AG04449 (cell line): ENCODE measurements around the gene AGPAT4.

Experiments
- CTCF ChIA-PET: fragments of 350-600 bp; formaldehyde crosslinking; extraction: SDS; loops from one replicate; lab custom pipeline; 2021; ENCODE audit warnings: antibody characterized with exemption; lab: Yijun Ruan, JAX
- POLR2A ChIA-PET: fragments of 400-600, 350-600 bp; formaldehyde crosslinking; extraction: SDS; loops from one replicate; lab custom pipeline; 2020; ENCODE audit warnings: antibody characterized with exemption, inconsistent platforms; lab: Yijun Ruan, JAX
- DNase-seq: peaks from one replicate; pipeline ENCODE4 v3.0.0-alpha.2; 2010; ENCODE audit warnings: low read depth, low spot score
- H3K4me3 ChIP-seq: 2 replicates; pipeline ENCODE4 v1.5.1; 2011; ENCODE audit warnings: low read depth, mild to moderate bottlenecking, control low read depth, low read length
- CTCF ChIP-seq: IDR thresholded peaks from one replicate; pipeline ENCODE4 v1.5.1; 2011; ENCODE audit warnings: mild to moderate bottlenecking, moderate library complexity, low read length, control low read depth, inconsistent platforms; ENCODE audit not compliant: insufficient read depth; ENCODE audit errors: missing control alignments

The AGPAT4 gene

GRCh38 chr6:161162722-161163121 is 111.1 kb downstream of the AGPAT4 start:
- H3K4me3 ChIP-seq = no peak overlapping the region
- DNase-seq = no peak
- no peak for TF ChIP-seq CTCF
- ChIA-PET POLR2A (no interaction called here), CTCF (interaction anchor here (2.1 kb wide), 1 partner anchor 209 kb away, joined by 5 read pairs; no protein-coding TSS in a partner anchor)

GRCh38 chr6:161161889-161162624 is 111.8 kb downstream of the AGPAT4 start:
- POLR2A ChIA-PET = no interaction called here
- DNase-seq = peak; percentile 52

GRCh38 chr6:161161121-161161520 is 112.7 kb downstream of the AGPAT4 start:
- ChIA-PET CTCF (interaction anchor here (0.7 to 2.1 kb wide), 3 partner anchors 211 to 230 kb away, joined by 3 to 5 read pairs (median 3); no protein-coding TSS in a partner anchor), POLR2A (no interaction called here)

More at GRCh38 chr6:161161889-161162624, 111.8 kb downstream of the AGPAT4 start:
- CTCF ChIA-PET = interaction anchor here (2.1 kb wide), 1 partner anchor 210 kb away, joined by 5 read pairs; no protein-coding TSS in a partner anchor
- no peak for TF ChIP-seq CTCF
- H3K4me3 ChIP-seq = no peak overlapping the region

GRCh38 chr6:161154796-161155335 is 119.0 kb downstream of the AGPAT4 start:
- CTCF ChIA-PET = interaction anchor here (13.1 kb wide), 1 partner anchor 219 kb away, joined by 156 read pairs; no protein-coding TSS in a partner anchor
- no peak for DNase-seq
- POLR2A ChIA-PET = no interaction called here
- no peak for TF ChIP-seq CTCF
- H3K4me3 ChIP-seq = no peak overlapping the region

More at GRCh38 chr6:161161121-161161520, 112.7 kb downstream of the AGPAT4 start:
- DNase-seq = no peak
- no peak for TF ChIP-seq CTCF
- H3K4me3 ChIP-seq = no peak overlapping the region

GRCh38 chr6:161153725-161154124 is 120.1 kb downstream of the AGPAT4 start:
- no peak overlapping the region for H3K4me3 ChIP-seq
- POLR2A ChIA-PET = no interaction called here
- CTCF ChIA-PET = interaction anchor here (0.6 to 13.1 kb wide), 9 partner anchors 10 to 220 kb away, joined by 3 to 156 read pairs (median 3); no protein-coding TSS in a partner anchor
- no peak for DNase-seq
- no peak for TF ChIP-seq CTCF
